ENCODE measurements around the gene HBQ1.
"Not testable (repeated sequence)": the region's sequence is repeated elsewhere in the genome, so short reads cannot be mapped to it uniquely, and the experiment has no call there.

HBQ1 gene

GRCh38 chr16:180101-180675 lies at the start of gene HBQ1:
TSS of gene HBQ1 (plus strand) at chr16:180459. CDS start at chr16:180487, 28 bp downstream.
- DNase-seq, result peak; percentile 43

GRCh38 chr16:130533-131173 lies 49.6 kb upstream of the HBQ1 start:
- no peak for DNase-seq

- DNase-seq, result no peak
Measured at GRCh38 chr16:132120-132519, 48.1 kb upstream of the HBQ1 start.

GRCh38 chr16:133716-134115 lies 46.5 kb upstream of the HBQ1 start:
- DNase-seq, result no peak

GRCh38 chr16:138049-138417 lies 42.2 kb upstream of the HBQ1 start:
- peak; percentile 38 for DNase-seq

- DNase-seq, result no peak
Measured at GRCh38 chr16:140175-140857, 39.9 kb upstream of the HBQ1 start.

- no peak for DNase-seq
Measured at GRCh38 chr16:142405-142967, 37.8 kb upstream of the HBQ1 start.

GRCh38 chr16:143047-143446 lies 37.2 kb upstream of the HBQ1 start:
- DNase-seq, result no peak

- DNase-seq, result no peak
Measured at GRCh38 chr16:143456-143855, 36.8 kb upstream of the HBQ1 start.

GRCh38 chr16:144797-145252 lies 35.4 kb upstream of the HBQ1 start:
- DNase-seq, result no peak

- DNase-seq, result no peak
Measured at GRCh38 chr16:146646-147045, 33.6 kb upstream of the HBQ1 start.

GRCh38 chr16:149024-149660 lies 31.1 kb upstream of the HBQ1 start:
- no peak for DNase-seq

GRCh38 chr16:152141-153128 lies 27.8 kb upstream of the HBQ1 start, which contains the start of gene HBZ:
TSS of gene HBZ (plus strand) at chr16:152644. CDS start at chr16:152910, 266 bp downstream.
- DNase-seq, result no peak

GRCh38 chr16:153129-153521 lies 27.1 kb upstream of the HBQ1 start:
- not testable (repeated sequence) for DNase-seq

GRCh38 chr16:153550-154216 lies 26.6 kb upstream of the HBQ1 start:
- DNase-seq, result not testable (repeated sequence)

- peak; percentile 17 for DNase-seq
Measured at GRCh38 chr16:154217-155030, 25.8 kb upstream of the HBQ1 start.

GRCh38 chr16:155031-155398 lies 25.2 kb upstream of the HBQ1 start:
- no peak for DNase-seq

GRCh38 chr16:159136-159849 lies 21.0 kb upstream of the HBQ1 start:
- no peak for DNase-seq

GRCh38 chr16:160242-160641 lies 20.0 kb upstream of the HBQ1 start:
- DNase-seq, result not testable (repeated sequence)

- no peak for DNase-seq
Measured at GRCh38 chr16:160691-161190, 19.5 kb upstream of the HBQ1 start.

Measured in stimulated activated CD4-positive, alpha-beta T cell treated with anti-CD3 and anti-CD28 coated beads, Interleukin-4, amount 100 ng/mL, for 1 hour (primary cell).